Hypothalamus (tissue), 51 donors: ENCODE measurements around the gene SIRPA.
"Not testable (repeated sequence)": the region's sequence is repeated elsewhere in the genome, so short reads cannot be mapped to it uniquely, and the experiment has no call there.

ENCODE experiments used
- DNase-seq, 51 donors: peaks; one replicate each; lab custom pipeline; 2025; lab: John Stamatoyannopoulos, UW

Gene SIRPA

GRCh38 chr20:1902188-1902587, 7.0 kb downstream of the SIRPA start:
- DNase-seq, result no peak

- peak in 1 of 51 donors; percentile 23 for DNase-seq
Measured at GRCh38 chr20:1904135-1904534, 8.9 kb downstream of the SIRPA start.

DNA sequence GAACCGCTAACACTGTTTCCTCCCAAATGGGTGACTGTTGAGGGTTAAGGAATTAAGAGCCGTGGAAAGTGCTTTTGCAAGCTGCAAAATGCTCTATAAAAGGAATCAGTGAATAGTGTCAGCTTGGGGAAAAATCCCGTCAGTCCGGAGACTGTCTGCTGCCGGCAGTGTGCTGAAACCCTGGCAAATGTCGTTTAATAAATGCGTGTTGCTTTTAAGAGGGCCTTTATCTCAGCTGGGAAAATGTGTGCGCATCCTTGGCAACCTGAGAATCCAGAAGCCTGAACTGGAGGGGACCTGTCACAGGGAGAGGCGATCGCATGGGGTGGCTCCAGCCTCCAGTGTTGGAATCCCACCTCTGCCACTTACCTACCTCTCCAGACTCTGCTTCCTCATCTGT, 9.8 kb downstream of the SIRPA start:
- DNase-seq, result no peak

DNA sequence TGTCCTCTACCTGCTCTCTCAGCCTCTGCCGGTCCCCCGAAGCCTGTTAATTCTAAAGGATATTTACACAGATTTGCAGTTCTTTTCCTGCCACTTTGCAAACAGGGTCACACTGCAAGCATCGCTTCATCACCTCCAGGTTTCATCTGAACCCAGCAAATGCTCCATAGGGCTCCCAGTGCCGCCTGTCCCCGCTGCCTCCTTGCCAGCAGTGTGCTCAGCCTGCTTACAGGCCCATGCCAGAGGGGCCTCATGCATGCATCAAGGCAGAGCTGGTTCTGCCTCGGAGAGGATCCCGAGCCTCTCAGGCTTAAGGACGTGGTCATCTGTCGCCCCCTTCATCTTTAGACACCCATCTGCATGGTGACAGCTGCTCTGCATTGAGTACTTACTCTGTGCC, 10.5 kb downstream of the SIRPA start:
- DNase-seq, result no peak

- no peak for DNase-seq
Measured at GRCh38 chr20:1906361-1907051, 11.3 kb downstream of the SIRPA start.

GRCh38 chr20:1907586-1907985, 12.4 kb downstream of the SIRPA start:
- DNase-seq, result no peak

GRCh38 chr20:1908191-1908590, 13.0 kb downstream of the SIRPA start:
- DNase-seq, result no peak

- peak in 14 of 51 donors; percentile 14 to 56 (median 34) for DNase-seq
Measured at GRCh38 chr20:1909097-1909496, 13.9 kb downstream of the SIRPA start.

- no peak for DNase-seq
Measured at GRCh38 chr20:1911536-1911935, 16.3 kb downstream of the SIRPA start.

DNA sequence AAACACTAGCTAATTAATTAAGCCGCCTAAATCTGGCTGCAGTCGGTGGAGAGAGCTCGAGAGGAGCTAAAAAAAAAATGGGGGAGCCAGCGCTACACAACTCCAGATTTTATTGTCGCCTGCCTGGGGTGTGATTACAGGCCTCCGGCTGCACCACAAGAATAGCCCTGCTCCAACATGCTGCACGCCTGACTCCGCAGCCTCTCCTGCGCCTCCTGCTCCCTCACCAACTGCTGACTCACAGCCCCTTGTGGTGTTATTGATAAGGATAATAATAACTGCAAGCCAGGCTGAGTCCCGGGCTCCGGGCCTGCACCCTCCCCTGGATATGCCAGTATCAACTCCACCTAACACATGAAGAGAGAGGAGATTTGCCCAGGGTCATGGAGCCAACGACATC, 16.8 kb downstream of the SIRPA start:
- DNase-seq, result peak in 1 of 51 donors; percentile 57

- DNase-seq, result no peak
Measured at GRCh38 chr20:1912646-1913045, 17.4 kb downstream of the SIRPA start.

DNA sequence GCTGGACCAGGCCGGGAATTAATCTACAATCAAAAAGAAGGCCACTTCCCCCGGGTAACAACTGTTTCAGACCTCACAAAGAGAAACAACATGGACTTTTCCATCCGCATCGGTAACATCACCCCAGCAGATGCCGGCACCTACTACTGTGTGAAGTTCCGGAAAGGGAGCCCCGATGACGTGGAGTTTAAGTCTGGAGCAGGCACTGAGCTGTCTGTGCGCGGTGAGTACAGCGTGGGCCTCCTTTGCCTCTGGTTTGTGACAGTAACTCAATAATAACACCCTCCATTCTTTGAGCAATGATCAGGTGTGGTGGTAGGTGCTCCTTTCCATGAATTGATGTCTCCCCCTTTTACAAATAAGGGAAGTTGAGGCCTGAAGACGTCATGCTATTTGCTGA, 20.0 kb downstream of the SIRPA start:
- peak in 1 of 51 donors; percentile 55 for DNase-seq

GRCh38 chr20:1915725-1916124, 20.5 kb downstream of the SIRPA start:
- DNase-seq, result no peak

GRCh38 chr20:1917786-1918185, 22.6 kb downstream of the SIRPA start:
- no peak for DNase-seq

DNA sequence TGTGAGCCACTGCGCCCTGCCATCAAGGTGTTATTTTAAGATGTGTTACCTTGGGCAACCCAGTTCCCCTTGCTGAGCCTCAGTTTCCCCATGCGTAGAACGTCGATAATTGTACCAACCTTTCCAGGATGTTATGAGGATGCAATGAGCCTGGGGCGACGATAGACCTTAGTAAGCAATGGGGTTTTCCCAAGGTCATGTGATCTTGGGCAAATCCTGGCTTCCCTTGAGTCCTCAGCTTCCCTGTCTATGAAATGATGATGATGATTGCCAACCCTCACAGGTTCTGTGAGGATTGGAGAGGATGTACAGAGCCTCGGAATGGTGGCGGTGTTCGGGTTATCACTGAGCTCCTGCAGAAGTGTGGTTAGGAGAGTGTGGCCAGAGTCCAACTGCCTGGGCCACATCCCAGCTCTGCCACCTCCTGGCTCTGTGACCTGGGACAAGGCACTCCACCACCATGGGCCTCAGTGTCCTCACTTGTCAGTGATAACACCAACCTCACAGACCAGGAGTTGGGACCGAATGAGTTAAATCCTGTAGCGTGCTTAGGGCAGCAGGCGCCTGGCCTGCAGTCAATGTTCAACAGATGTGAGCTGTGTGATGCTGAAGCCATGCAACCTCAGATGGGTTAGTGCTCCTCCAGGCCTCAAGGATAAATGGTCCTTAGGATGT, 23.4 kb downstream of the SIRPA start:
- no peak for DNase-seq

GRCh38 chr20:1920252-1920651, 25.0 kb downstream of the SIRPA start:
- DNase-seq, result no peak

GRCh38 chr20:1920826-1921225, 25.6 kb downstream of the SIRPA start:
- no peak for DNase-seq

GRCh38 chr20:1921985-1922384, 26.8 kb downstream of the SIRPA start:
- not testable (repeated sequence) for DNase-seq

- no peak for DNase-seq
Measured at GRCh38 chr20:1922786-1923185, 27.6 kb downstream of the SIRPA start.

- no peak for DNase-seq
Measured at GRCh38 chr20:1924910-1925861, 30.0 kb downstream of the SIRPA start.

- DNase-seq, result no peak
Measured at GRCh38 chr20:1926237-1926636, 31.0 kb downstream of the SIRPA start.
